ENCODE data around the gene RTF2.

- TF ChIP-seq CTCF (IDR thresholded peaks at IDR 0.05) = no peak
- TF ChIP-seq POLR2A (IDR thresholded peaks at IDR 0.05) = no peak
- TF ChIP-seq POLR2AphosphoS5 (IDR thresholded peaks at IDR 0.05) = no peak
- no peak for TF ChIP-seq EP300 (IDR thresholded peaks at IDR 0.05)
These were observed 6.9 kb upstream of the RTF2 start for GRCh38 chr20:56461576-56461975.

Measured in sigmoid colon (tissue), 4 donors.